ELF-1 (cell line): ENCODE measurements around the gene DSC2.
"Not testable (repeated sequence)": the region's sequence is repeated elsewhere in the genome, so short reads cannot be mapped to it uniquely, and the experiment has no call there.

Source experiments
- DNase-seq: peaks from one replicate; pipeline ENCODE4 v3.0.0-alpha.2; 2016; ENCODE audit warnings: low read depth, low spot score

Gene DSC2

DNA sequence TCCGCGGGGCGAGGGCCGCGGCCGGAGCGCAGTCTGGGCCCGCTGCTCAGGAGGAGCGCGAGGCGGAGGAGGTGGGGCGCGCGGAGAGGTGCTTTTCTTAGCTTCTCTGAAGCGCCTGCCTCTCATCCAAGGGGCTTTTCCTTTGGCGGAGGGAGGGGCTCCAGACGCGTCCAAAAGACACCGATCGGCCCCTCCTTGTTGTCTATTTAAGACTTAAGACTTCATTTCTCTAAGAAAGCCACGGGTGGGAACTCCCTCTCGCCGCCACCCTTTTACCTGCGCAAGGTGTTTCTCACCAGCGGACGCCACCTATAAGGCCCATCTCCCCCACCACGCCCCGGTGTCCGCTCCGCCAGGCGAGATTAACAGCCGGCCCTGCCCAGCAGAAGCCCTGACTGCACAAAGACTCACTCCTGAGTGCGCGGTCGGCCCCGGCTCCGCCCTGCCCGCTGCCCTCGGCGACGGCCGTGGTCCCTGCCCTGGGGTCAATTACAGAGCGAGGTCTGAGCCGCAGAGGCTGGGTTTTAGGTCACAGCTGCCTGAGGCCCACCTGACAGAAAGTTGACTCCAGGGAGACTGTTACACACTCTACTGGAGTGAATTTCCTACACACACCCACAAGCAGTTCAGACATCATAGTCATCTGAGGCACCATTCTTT is at the start of gene DSC2:
Gene DSC2 (minus strand): TSS at position 397 of the 660 bp plus-strand sequence. CDS start 450 bp downstream, outside the sequence.
- DNase-seq: peak; percentile 93

DNA sequence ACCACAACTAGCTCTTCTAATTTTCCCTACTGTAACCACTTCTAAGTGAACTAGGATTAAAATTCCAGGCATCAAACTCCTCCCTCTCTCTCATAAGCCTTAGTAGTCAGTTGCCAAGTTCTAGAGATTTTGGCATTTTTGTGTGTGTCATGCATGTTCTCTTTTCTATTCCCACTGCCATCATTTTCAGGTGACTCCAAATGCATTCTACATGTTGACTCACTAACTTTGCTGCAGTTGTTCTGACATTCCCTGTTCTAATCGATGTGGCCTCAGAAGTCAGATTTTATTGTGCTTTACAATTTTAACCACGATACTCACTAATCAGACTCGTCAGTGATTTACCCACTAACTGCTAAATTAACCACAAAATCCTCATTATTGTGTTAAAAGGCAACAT is 47.1 kb upstream of the DSC2 start:
- DNase-seq: no peak

DNA sequence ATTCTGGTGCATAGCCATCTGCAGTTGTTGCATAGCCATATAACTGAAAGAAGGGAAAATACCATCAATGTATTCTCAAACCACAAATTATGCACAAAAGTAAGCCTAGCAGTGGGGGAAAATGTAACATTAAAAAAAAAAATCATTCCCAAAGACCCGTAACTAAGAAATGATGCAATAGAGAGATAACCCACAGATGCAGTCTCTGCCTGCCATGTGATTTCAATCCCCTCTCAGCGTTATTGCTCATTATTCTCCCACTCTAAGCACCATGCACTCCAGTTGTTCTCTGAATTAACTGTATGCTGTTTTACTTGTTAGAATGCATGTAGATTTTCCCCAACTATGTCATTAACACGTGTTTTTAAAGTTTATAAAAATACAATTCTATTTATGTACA is 46.4 kb upstream of the DSC2 start:
- no peak for DNase-seq

DNA sequence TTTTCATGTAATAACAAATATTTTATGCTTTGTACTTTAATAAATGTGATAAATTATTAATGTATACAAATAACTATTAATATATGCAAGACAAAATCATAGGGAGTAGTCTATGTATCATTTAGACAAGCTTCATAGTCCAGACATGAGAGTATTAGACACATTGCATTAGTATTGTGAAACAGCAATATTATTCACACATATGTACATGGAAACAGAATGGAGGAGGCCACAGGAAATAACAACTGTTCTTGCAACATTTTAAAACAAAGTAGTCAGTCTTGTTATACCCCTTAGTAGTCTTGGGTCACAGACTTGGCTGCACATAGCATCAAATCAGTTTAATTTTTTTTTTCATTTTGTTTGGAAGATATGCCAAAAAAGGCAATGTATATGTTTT is 44.6 kb upstream of the DSC2 start:
- DNase-seq: no peak

DNA sequence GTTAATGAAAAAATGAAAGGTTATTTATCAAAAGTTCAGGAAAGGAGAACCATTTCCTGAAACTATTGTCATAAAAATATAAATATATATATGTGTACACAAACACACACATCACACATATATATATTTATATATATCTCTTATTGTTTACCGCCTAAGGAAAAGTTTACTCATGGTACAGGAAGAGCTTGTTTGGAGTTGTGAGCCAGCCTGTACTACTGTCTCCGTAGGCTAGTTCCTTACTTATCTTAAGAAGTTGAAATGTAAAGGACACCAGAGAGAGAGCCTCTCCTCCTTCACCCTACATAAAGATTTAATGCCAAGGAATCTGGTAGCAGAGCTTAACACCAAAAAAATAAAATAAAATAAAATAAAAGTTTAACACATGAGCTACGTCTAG is 40.8 kb upstream of the DSC2 start:
- no peak for DNase-seq

GRCh38 chr18:31138709-31139108 is 36.5 kb upstream of the DSC2 start:
- DNase-seq: no peak

DNA sequence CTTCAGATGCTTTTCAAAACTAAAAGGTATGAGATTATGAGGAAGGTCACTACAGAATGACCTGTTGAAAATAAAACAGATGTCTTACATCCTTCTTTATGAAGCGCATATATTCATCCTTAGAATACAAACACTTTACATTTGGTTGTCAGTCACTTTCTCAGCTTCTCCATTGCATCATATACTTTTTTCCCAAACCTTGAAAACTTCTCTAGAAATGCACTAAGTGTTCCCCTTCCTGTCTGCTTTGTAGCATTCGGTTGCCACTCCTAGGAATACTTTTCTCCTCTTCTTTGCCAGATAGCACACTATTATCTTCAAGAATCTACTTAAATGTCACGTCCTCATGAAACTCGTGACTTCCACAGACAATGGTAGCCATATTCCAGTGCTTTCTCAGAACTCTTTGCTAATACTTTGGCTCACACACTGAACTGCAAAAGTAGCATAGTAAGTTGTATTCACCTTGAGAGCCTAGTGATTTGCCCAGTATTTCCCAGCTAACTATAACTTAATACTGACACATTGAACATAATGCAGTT is 32.8 kb upstream of the DSC2 start:
- no peak for DNase-seq

DNA sequence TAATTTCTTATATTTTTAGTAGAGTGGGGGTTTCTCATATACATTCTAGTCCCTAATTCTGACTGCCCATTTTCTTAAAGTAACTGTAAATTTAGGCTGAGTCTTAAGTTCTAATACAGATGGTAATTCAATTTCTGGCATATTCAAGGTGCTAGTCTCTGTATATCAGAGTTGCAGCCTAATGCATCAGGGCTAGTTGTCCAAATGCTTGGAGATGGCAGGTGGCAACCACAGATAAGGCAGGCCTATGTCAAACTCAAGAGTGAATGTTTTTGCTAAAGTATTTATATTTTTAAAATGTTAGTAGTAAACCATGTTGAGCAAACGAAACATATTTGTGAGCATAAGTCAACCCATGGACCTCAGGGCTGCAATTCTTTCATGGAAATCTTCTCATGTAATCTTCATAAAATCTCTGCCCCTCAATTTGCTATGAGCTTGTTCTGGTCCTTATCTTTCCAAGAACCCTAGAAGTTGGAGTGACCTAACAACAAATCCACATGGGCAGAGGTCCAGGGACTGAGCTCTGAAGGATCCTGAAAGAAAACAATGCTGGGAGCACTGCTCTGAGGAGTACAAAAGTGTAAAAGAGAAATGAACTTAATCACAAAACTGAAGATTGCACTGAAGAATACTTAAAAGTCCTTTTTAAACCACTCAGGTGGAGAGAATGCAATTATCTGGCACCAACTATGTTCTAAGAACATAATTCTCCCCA is 27.3 kb upstream of the DSC2 start:
- DNase-seq: no peak

DNA sequence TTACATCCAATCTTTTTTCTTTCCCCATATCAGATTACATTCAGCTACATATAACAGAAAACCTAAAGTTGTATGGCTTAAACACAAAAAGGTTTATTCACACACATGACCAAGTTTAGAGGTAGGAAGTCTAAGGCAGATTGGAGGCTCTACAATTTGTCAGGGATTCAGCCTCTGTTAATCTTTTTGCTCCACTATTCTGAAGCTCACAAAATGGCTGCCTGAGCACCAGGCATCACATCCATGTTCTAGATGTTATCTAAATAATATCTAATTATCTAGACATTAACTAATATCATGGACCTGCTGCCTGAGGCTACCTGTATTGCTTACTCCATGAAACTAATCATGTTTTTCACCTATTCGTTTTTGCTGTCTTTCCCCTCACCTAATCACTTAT is 23.7 kb upstream of the DSC2 start:
- DNase-seq: no peak

GRCh38 chr18:31123125-31123524 is 20.9 kb upstream of the DSC2 start:
- not testable (repeated sequence) for DNase-seq

DNA sequence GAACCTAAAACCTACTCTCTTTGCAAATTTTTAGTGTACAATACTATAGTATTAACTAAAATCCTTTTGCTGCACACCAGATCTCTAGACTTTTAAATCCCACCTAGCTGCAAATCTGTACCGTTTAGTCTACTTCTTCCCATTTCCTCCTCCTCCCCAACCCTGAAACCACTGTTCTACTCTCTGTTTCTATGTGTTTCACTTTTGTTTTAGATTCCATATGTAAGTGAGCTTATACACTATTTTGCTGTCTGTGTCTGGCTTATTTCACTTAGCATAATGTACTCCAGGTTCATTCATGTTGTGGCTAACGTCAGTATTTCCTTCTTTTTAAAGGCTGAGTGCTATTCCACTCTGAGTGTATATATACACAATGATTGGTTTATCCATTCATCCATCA is 18.4 kb upstream of the DSC2 start:
- no peak for DNase-seq

- DNase-seq: no peak
Measured at GRCh38 chr18:31116853-31117595, 14.8 kb upstream of the DSC2 start.

DNA sequence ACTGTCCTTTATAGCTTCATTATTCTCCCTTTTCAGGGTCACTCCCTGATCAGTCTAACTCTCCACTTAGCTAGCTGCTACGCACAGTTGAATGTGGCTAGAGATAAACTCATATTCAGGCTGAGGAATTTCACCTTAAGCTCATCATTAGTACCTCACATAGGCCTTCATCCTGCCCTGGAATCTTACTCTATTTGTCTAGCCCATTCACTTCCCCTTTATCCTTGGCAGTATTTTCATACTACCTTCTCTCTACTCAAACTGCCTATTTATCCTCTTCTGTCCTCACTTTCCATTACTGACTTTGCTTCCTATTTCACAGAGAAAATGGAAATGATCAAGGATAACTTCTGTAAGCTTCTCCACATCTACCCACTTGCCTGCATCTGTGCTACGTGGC is 10.6 kb upstream of the DSC2 start:
- DNase-seq: no peak

DNA sequence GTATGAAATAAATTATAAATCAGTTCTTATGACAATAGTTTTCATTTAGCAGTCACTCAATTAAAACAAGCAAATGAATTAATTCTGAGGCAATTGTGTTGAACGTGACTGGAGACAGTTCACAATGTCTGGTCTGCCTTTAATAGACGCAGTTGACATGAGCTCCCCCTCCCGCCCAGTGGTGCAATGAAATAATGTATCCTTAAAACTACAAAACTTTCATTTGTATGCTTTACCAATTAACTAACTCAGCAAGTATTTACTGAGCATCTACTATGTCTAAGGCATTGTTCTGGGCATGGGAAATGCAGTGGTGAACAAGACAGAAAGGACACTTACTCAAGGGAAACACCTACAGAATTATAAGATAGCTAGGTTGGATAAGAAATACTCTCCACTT is 3.5 kb upstream of the DSC2 start:
- no peak for DNase-seq

GRCh38 chr18:31104444-31104843 is 2.2 kb upstream of the DSC2 start:
- DNase-seq: no peak

- DNase-seq: no peak
Measured at GRCh38 chr18:31103423-31103822, 1.2 kb upstream of the DSC2 start.

DNA sequence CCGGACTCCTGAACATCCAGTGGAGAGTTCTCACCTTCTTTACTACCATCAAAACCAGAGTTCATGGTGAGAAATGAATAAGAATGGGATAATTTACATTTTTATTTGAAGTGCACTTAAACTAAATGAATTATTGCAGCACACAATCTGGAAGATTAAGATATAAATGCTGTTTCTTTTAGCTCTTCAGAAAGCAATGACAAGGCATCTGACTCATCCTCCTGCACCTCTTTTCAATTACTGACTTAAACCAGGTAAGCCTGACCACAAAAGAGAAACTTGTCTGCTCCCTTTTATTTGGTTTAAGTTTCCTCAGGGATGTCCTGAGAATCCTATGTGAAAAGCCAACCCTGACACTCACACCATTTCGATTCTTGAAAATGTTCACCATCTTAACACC is 720 bp upstream of the DSC2 start:
- no peak for DNase-seq

GRCh38 chr18:31101183-31102024 is 817 bp downstream of the DSC2 start:
- no peak for DNase-seq

GRCh38 chr18:31100436-31101182 is 1.6 kb downstream of the DSC2 start:
- DNase-seq: peak; percentile 92

DNA sequence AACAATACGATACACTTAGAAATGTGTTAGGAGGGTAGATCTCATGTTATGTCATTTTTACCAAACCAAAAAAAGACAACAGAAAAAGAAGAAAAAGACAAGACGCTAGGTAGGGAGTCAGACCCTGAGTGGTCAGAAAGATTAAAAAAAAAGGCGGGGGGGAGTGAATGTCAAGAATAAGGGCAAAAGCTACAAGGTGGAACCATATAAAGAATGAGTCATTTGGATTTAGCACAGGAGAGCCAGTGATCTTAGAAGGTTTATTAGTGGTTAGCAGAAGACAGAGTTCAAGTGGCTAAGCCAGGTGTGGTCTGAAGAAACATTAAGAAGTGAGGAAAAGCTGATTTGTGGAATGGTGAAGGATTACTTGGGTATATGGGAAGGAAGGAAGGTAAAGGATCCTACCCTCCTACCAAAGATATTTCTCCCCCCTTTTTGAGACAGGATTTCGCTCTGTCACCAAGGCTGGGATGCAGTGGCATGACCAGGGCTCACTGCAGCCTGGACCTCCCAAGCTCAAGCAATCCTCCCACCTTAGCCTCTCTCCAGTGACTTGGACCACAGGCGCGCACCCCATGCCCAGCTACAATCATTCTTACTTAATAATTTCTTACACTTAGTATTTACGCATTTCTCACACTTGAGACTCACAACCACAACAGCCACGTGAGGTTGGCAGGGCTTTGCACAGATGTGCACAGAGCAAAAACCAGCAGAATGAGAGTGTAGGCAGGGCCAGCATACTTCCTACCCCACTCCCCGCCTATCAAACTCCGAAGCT is 2.6 kb downstream of the DSC2 start:
- DNase-seq: no peak
